Esophagus muscularis mucosa (tissue), 3 donors: ENCODE data around the gene AGBL1.

Experiments used
- CTCF ChIP-seq, 3 experiments: fragments of 200-600 bp in 2 of 3; fragments of 450-650 bp in 1 of 3; sonication (generic) in 2 of 3; IDR thresholded peaks; one replicate each; pipeline ENCODE4 v1.5.1; 2017 to 2019; ENCODE audit warnings: antibody characterized with exemption in 3 of 3, mild to moderate bottlenecking in 2 of 3, moderate library complexity in 1 of 3
- POLR2A ChIP-seq: fragments of 450-650 bp; IDR thresholded peaks from one replicate; pipeline ENCODE4 v1.6.1; 2017; ENCODE audit warnings: antibody characterized with exemption, moderate library complexity, mild to moderate bottlenecking, low read depth
- POLR2AphosphoS5 ChIP-seq, 2 donors: sonication (generic); formaldehyde crosslinking; IDR thresholded peaks; one replicate each; pipeline ENCODE4 v1.6.1; 2017; ENCODE audit warnings: antibody characterized with exemption in 2 of 2

- TF ChIP-seq CTCF (IDR thresholded peaks at IDR 0.05) (no peak), POLR2A (no peak), POLR2AphosphoS5 (IDR thresholded peaks at IDR 0.05) (no peak)
These were observed 724.7 kb downstream of the AGBL1 start for GRCh38 chr15:86804406-86804805.
